Activated B cell treated with CpG ODN at 0.5 μM for 24 hours (primary cell): Measurements from ENCODE around the gene RBM39. TPM values are rescaled to one million over a fixed set of nuclear protein-coding genes. Genes with fewer than 3 reads are reported as not detected.
"Not testable (repeated sequence)": the region's sequence is repeated elsewhere in the genome, so short reads cannot be mapped to it uniquely, and the experiment has no call there.

Experiments used
- ATAC-seq: fragments of 200-7000 bp; cut with Tn5 transposase; one replicate; pipeline ENCODE4 v1.10.0; 2021; ENCODE audit warnings: low read depth, mild to moderate bottlenecking, moderate library complexity
- CTCF ChIA-PET: fragments of 350-600 bp; sonication (Branson Sonifier 250); formaldehyde crosslinking; loops from one replicate; lab custom pipeline; 2021; ENCODE audit warnings: antibody characterized with exemption; lab: Charles Lee
- POLR2A ChIA-PET: fragments of 350-600 bp; sonication (Branson Sonifier 250); formaldehyde crosslinking; loops from one replicate; lab custom pipeline; 2021; ENCODE audit warnings: antibody characterized with exemption; lab: Charles Lee
- DNase-seq: peaks from one replicate; pipeline ENCODE4 v3.0.0; 2022
- H3K27ac Mint-ChIP-seq: one replicate; pipeline ENCODE4 v1.8.0; 2020; ENCODE audit warnings: mixed read lengths
- H3K27me3 Mint-ChIP-seq: one replicate; pipeline ENCODE4 v1.8.0; 2021; ENCODE audit warnings: mixed read lengths
- H3K36me3 Mint-ChIP-seq: one replicate; pipeline ENCODE4 v1.8.0; 2021; ENCODE audit warnings: low read depth, mixed read lengths
- H3K4me1 Mint-ChIP-seq: one replicate; pipeline ENCODE4 v1.8.0; 2021; ENCODE audit warnings: mixed read lengths
- H3K4me3 Mint-ChIP-seq: one replicate; pipeline ENCODE4 v1.8.0; 2020; ENCODE audit warnings: mild to moderate bottlenecking, mixed read lengths
- H3K9me3 Mint-ChIP-seq: one replicate; pipeline ENCODE4 v1.8.0; 2020; ENCODE audit warnings: mixed read lengths
- CTCF ChIP-seq: fragments of 200-600 bp; IDR thresholded peaks from one replicate; pipeline ENCODE4 v1.8.0; 2022; ENCODE audit warnings: antibody characterized with exemption, mild to moderate bottlenecking
- intact Hi-C: fragments of 100-400 bp; cut with micrococcal nuclease; formaldehyde crosslinking; loops from one replicate; pipeline ENCODE4 v1.15.1; 2024
- total RNA-seq: library from RNA; stranded (reverse); gene quantifications from 2 replicates; pipeline ENCODE4 v1.2.3, GENCODE V29; 2022

RBM39 gene
- total RNA-seq, 1 donor from 2014 or later, result 483 TPM

- ATAC-seq, result no peak
- Mint-ChIP-seq H3K36me3 (peaks cover 80% of the 10 kb centered on the region), H3K4me1 (peaks cover 33% of the 10 kb centered on the region), H3K27ac (no peak overlapping the region), H3K9me3 (no peaks in the 10 kb centered on the region), H3K27me3 (no peaks in the 10 kb centered on the region), H3K4me3 (no peak overlapping the region)
- ChIA-PET POLR2A (interaction anchor here (0.6 to 1.5 kb wide), 4 partner anchors 12 to 24 kb away, joined by 3 to 6 read pairs (median 5); partner anchors contain the start of genes NFS1 and ROMO1), CTCF (no interaction called here)
- TF ChIP-seq CTCF, result no peak
- intact Hi-C loops, result no loop called here
- DNase-seq, result no peak
These were observed 31.0 kb downstream of the RBM39 start for GRCh38 chr20:35710884-35711587.

GRCh38 chr20:35710039-35710438 lies 32.0 kb downstream of the RBM39 start:
- H3K4me3 Mint-ChIP-seq, result no peak overlapping the region
- H3K9me3 Mint-ChIP-seq, result no peaks in the 10 kb centered on the region
- TF ChIP-seq CTCF, result no peak
- ATAC-seq (no peak), DNase-seq (no peak)
- H3K4me1 Mint-ChIP-seq, result peaks cover 33% of the 10 kb centered on the region
- intact Hi-C loops, result no loop called here
- no peaks in the 10 kb centered on the region for H3K27me3 Mint-ChIP-seq
- H3K36me3 Mint-ChIP-seq, result peaks cover 80% of the 10 kb centered on the region
- H3K27ac Mint-ChIP-seq, result no peak overlapping the region
- ChIA-PET POLR2A (interaction anchor here (0.8 to 1.2 kb wide), 2 partner anchors 10 to 26 kb away, joined by 4 to 5 read pairs; no protein-coding TSS in a partner anchor), CTCF (interaction anchor here (1.2 kb wide), 1 partner anchor 246 kb away, joined by 3 read pairs; no protein-coding TSS in a partner anchor)

GRCh38 chr20:35709259-35709658 lies 32.8 kb downstream of the RBM39 start:
- no peaks in the 10 kb centered on the region for H3K27me3 Mint-ChIP-seq
- peaks cover 83% of the 10 kb centered on the region for H3K36me3 Mint-ChIP-seq
- no peaks in the 10 kb centered on the region for H3K9me3 Mint-ChIP-seq
- intact Hi-C loops, result loop anchor here (2.0 kb wide), 1 partner anchor 26 kb away; no protein-coding TSS in a partner anchor
- no peak overlapping the region for H3K27ac Mint-ChIP-seq
- ATAC-seq (no peak), DNase-seq (no peak)
- ChIA-PET CTCF (interaction anchor here (1.2 kb wide), 1 partner anchor 245 kb away, joined by 3 read pairs; no protein-coding TSS in a partner anchor), POLR2A (interaction anchor here (0.8 to 1.2 kb wide), 2 partner anchors 9 to 27 kb away, joined by 4 to 5 read pairs; no protein-coding TSS in a partner anchor)
- H3K4me3 Mint-ChIP-seq, result no peak overlapping the region
- no peak for TF ChIP-seq CTCF
- peaks cover 31% of the 10 kb centered on the region for H3K4me1 Mint-ChIP-seq

GRCh38 chr20:35708502-35708901 lies 33.6 kb downstream of the RBM39 start:
- Mint-ChIP-seq H3K4me1 (peaks cover 26% of the 10 kb centered on the region), H3K27ac (no peak overlapping the region), H3K27me3 (no peaks in the 10 kb centered on the region), H3K4me3 (no peak overlapping the region), H3K36me3 (peaks cover 84% of the 10 kb centered on the region), H3K9me3 (no peaks in the 10 kb centered on the region)
- no peak for TF ChIP-seq CTCF
- DNase-seq, result no peak
- ChIA-PET CTCF (no interaction called here), POLR2A (no interaction called here)
- ATAC-seq, result no peak
- intact Hi-C loops, result loop anchor here (2.0 kb wide), 1 partner anchor 26 kb away; no protein-coding TSS in a partner anchor

- H3K9me3 Mint-ChIP-seq, CTCF ChIA-PET, H3K27me3 Mint-ChIP-seq, H3K27ac Mint-ChIP-seq, H3K4me3 Mint-ChIP-seq, ATAC-seq, DNase-seq: not testable (repeated sequence)
- intact Hi-C loops, result loop anchor here (1.0 kb wide), 1 partner anchor 8 kb away; the partner anchor contains the start of genes NFS1 and ROMO1
- POLR2A ChIA-PET, result interaction anchor here (1.2 kb wide), 1 partner anchor 11 kb away, joined by 5 read pairs; no protein-coding TSS in a partner anchor
- peaks cover 87% of the 10 kb centered on the region for H3K36me3 Mint-ChIP-seq
- peaks cover 19% of the 10 kb centered on the region for H3K4me1 Mint-ChIP-seq
These were observed 35.2 kb downstream of the RBM39 start for GRCh38 chr20:35706591-35707529.

GRCh38 chr20:35705894-35706293 lies 36.2 kb downstream of the RBM39 start:
- CTCF ChIA-PET, H3K27me3 Mint-ChIP-seq, intact Hi-C loops, H3K27ac Mint-ChIP-seq, ATAC-seq, H3K4me3 Mint-ChIP-seq, DNase-seq, H3K9me3 Mint-ChIP-seq: not testable (repeated sequence)
- peaks cover 81% of the 10 kb centered on the region for H3K36me3 Mint-ChIP-seq
- peaks cover 10% of the 10 kb centered on the region for H3K4me1 Mint-ChIP-seq
- POLR2A ChIA-PET, result interaction anchor here (0.6 to 1.2 kb wide), 2 partner anchors 87 to 118 kb away, joined by 4 to 7 read pairs; no protein-coding TSS in a partner anchor
